Left hindlimb (tissue), 1 donor: ENCODE results near the gene ZDHHC4.
A peak's percentile ranks its signal among the peaks of the same experiment; 100 is the strongest.
"Not testable (repeated sequence)": the region's sequence is repeated elsewhere in the genome, so short reads cannot be mapped to it uniquely, and the experiment has no call there.

Source experiments
- DNase-seq: peaks from one replicate; pipeline ENCODE4 v3.0.0-alpha.2; 2018

The ZDHHC4 gene

GRCh38 chr7:6563936-6564770, 13.1 kb upstream of the ZDHHC4 start:
- no peak for DNase-seq

DNA sequence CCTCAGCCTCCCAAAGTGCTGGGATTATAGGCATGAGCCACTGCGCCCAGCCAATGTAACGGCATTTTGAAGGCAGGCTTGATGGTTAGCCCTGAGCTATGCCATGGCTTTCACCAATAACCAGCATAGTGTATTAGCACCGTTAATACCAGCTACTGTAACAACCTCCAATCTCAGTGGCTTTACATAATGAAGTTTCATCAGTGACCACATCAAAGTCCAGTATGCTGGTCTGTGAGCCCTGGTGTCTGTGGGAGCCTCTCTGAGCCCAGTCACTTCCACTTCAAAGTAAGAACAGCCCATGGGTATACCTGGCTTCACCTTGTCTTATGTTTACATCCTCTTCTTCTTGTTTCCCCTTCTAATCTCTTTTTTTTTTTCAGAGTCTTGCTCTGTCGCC, 11.6 kb upstream of the ZDHHC4 start:
- DNase-seq = no peak

GRCh38 chr7:6567886-6568285, 9.4 kb upstream of the ZDHHC4 start:
- DNase-seq = no peak

GRCh38 chr7:6571160-6571779, 6.0 kb upstream of the ZDHHC4 start:
- no peak for DNase-seq

GRCh38 chr7:6575281-6576023, 1.8 kb upstream of the ZDHHC4 start:
- DNase-seq = no peak

DNA sequence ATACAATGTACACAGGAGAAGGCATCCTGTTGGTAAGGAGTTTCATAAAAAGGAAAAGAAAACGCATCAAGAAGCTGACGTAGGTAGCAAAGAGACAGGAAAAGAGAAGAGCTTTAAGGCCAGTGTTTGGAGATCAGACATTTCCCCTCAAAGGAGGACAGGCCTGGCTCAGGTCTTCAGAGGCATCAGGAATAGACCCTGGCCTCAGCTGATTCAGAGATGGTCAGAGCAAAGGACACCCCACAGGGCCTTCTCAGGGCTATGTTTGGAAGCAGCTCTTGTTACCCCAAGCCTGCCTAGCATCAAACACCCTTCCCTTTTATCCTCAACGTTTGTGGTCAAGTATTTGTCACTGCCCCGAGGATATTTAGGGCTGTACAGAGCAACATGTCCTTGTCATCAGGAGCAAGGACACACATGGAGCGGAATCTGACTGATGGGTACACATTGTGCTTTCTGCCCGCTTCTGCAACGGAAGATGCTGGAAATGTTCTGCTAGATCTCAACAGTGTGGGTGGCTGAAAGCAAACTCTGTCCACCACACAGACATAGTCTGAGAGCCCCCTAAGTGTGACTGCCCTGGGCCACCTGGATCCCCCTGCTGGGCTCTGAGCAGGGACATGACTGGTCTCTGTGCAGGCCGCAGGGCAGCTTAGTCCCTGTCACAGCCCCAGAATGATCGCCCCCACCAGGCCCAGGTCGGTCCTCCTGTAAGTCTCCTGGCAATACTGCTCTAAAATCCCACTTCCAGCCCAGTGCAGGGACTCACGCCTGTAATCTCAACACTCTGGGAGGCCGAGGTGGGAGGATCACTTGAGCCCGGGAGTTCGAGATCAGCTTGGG, 1.0 kb upstream of the ZDHHC4 start:
- no peak for DNase-seq

DNA sequence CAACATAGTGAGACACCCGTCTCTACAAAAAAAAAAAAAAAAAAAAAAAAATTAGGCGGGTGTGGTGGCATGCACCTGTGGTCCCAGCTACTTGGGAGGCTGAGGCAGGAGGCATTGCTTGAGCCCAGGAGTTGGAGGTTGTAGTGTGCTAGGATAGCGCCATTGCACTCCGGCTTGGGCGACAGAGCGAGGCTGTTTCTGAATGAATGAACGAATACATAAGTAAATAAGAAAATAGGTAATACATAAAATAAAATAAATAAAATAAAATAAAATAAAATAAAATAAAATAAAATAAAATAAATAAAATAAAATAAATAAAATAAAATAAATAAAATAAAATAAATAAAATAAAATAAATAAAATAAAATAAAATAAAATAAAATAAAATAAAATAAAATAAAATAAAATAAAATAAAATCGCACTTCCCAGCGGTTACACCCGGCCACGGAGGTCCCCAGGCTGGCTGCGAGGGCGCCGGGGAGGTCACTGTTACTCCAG, 336 bp upstream of the ZDHHC4 start:
- DNase-seq = not testable (repeated sequence)

DNA sequence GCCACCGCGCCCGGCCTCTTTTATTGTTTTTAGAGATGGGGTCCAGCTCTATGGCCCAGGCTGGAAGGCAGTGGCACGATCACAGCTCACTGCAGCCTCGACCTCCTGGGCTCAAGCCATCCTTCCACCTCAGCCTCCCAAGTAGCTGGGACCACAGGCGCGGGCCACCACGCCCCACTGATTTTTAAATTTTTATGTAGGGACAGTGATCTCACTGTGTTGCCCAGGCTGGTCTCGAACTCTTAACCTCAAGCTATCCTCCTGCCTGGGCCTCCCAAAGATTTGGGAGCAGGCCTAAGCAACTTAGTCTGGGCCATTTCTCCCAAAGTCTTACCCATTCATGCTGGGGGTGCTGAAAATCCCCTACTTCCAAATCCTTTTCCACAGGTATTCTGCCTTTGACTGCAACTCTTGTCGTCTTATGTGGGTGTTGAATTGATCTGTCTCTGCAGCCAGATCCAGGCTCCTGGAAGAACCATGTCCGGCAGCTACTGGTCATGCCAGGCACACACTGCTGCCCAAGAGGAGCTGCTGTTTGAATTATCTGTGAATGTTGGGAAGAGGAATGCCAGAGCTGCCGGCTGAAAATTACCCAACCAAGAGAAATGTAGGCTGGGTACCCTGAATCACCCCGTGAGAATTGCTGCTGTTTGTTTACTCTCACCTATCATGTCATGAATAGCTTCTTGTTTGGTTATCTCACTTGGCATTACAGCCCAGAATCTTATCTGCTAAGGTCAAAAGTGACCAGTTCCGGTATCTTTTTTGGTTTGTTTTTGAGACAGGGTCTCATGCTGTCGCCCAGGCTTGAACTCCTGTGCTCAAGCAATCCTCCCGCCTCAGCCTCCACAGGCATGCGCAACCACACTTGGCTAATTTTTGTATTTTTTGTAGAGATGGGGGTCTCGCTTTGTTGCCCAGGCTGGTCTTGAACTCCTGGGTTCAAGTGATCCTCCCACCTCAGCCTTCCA, 1.1 kb downstream of the ZDHHC4 start:
- no peak for DNase-seq

- no peak for DNase-seq
Measured at GRCh38 chr7:6579446-6579845, 2.2 kb downstream of the ZDHHC4 start.

DNA sequence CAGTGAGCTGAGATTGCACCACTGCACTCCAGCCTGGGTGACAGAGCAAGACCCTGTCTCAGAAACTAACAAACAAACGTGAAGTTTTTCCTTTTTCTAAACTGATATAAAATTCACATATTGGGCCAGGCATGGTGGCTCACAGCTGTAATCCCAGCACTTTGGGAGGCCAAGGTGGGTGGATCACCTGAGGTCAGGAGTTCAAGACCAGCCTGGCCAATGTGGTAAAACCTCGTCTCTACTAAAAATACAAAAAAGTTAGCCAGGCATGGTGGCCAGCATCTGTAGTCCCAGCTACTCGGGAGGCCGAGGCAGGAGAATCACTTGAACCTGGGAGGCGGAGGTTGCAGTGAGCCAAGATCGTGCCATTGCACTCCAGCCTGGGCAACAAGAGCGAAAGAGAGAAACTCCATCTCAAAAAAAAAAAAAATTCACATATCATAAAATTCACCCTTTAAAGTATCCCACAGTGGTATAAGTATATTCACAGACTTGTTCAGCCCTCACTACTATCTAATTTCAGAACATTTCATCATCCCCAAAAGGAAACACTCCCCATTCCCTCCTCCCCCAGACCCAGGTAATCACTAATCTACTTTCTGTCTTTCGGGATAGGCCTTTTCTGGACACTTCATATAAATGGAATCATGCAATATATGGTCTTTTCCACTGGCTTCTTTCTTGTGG, 8.6 kb downstream of the ZDHHC4 start:
- not testable (repeated sequence) for DNase-seq

DNA sequence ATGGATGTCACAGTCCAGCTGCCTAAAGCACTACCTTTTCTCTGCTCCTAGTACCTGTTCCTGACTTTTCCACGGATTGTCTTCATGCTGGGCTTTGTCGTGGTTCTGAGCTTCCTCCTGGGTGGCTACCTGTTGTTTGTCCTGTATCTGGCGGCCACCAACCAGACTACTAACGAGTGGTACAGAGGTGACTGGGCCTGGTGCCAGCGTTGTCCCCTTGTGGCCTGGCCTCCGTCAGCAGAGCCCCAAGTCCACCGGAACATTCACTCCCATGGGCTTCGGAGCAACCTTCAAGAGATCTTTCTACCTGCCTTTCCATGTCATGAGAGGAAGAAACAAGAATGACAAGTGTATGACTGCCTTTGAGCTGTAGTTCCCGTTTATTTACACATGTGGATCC, 11.3 kb downstream of the ZDHHC4 start:
- DNase-seq = no peak

GRCh38 chr7:6589151-6589828, 12.0 kb downstream of the ZDHHC4 start:
- no peak for DNase-seq

DNA sequence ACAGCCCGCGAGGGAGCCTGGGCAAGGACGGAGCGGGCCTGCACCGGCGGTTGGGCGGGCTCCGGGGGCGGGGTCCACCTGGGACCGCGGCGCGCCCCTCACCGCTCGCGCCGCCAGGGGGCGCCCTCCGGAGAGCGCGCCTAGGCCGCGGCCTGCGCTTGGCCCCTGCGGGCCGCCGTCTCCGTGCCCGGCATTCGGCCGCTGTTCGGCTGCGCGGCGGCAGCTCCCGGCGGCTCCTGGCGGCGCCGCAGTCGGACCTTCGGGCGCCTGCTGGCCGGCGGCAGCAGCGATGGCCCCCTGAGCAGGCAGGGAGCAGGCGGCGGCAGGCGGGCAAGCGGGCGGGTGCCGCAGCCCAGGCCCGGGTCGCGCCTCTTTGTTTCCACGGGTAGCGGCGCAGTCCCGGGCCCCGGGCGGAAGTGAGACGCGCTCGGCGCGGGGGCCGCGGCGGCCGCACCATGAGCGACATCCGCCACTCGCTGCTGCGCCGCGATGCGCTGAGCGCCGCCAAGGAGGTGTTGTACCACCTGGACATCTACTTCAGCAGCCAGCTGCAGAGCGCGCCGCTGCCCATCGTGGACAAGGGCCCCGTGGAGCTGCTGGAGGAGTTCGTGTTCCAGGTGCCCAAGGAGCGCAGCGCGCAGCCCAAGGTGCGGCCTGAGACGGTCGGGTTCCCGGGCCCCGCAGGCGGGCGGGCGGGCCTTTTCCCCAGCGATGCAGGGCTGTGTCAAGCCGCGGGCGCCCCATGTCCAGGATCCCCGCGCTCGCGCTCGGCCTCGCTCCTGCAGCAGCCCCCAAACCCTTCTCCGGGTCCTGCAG, 12.8 kb downstream of the ZDHHC4 start, which contains the start of gene INTS15:
Gene INTS15 (plus strand): TSS at position 193 of the 816 bp plus-strand sequence. CDS start 263 bp downstream, at position 456.
- DNase-seq = peak; percentile 83

- no peak for DNase-seq
Measured at GRCh38 chr7:6590645-6591110, 13.4 kb downstream of the ZDHHC4 start.

DNA sequence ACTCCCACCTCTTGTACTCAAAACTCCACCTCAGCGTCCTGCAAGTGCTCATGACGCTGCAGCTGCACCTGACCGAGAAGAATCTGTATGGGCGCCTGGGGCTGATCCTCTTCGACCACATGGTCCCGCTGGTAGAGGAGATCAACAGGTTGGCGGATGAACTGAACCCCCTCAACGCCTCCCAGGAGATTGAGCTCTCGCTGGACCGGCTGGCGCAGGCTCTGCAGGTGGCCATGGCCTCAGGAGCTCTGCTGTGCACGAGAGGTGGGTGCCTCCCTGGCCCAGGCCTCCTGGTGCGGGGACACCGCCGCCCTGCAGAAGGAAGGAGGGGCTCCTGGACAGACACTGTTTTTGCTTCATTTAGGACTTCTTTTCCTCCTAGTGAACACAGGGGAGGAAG, 22.8 kb downstream of the ZDHHC4 start:
- no peak for DNase-seq

GRCh38 chr7:6604458-6604857, 27.2 kb downstream of the ZDHHC4 start:
- no peak for DNase-seq

DNA sequence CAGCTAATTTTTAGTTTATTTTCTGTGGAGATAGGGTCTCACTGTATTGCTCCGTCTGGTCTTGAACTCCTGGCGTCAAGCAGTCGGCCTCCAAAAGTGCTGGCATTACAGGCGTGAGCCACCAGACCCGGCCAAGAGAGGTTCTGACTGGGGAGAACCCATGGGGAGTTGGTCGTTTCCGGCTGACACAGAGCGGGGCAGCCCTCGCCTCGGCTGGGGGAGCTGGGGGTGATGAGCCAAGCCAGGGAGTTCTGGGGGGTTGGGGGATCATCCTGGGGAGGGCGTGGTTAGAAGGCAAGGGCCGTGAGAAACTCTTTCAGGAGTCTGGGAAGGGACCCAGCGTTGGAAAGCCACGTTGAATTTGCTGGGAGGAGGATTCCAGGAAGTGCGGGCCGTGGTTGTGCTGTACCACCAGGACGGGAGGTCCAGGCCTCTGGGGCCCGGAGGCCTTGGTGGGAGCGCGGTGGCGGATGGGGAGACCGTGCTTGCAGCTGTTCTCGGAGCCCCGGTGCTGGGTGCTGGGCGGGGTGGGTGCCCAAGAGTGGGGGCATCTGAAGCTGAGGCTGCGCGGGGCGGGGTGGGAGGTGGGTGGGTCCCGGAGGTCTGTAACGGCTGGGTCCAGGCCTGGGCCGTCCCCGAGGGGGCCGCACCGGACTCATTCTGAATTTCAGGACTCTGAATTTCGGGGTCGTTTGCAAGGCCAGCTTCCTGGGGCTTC, 29.8 kb downstream of the ZDHHC4 start:
- DNase-seq = no peak

- DNase-seq = no peak
Measured at GRCh38 chr7:6607651-6608051, 30.4 kb downstream of the ZDHHC4 start.
